Measurements from ENCODE around the gene PKHD1.
"Not testable (repeated sequence)": the region's sequence is repeated elsewhere in the genome, so short reads cannot be mapped to it uniquely, and the experiment has no call there.

The PKHD1 gene

GRCh38 chr6:51918347-51918746 is 169.1 kb downstream of the PKHD1 start:
- DNase-seq = not testable (repeated sequence)

- no peak for DNase-seq
Measured at GRCh38 chr6:51915098-51915497, 172.3 kb downstream of the PKHD1 start.

- DNase-seq = no peak
Measured at GRCh38 chr6:51913265-51913664, 174.1 kb downstream of the PKHD1 start.

- no peak for DNase-seq
Measured at GRCh38 chr6:51910851-51911250, 176.6 kb downstream of the PKHD1 start.

GRCh38 chr6:51908243-51908642 is 179.2 kb downstream of the PKHD1 start:
- DNase-seq = no peak

- peak; percentile 4 for DNase-seq
Measured at GRCh38 chr6:51901766-51902764, 185.3 kb downstream of the PKHD1 start.

GRCh38 chr6:51893366-51893765 is 194.0 kb downstream of the PKHD1 start:
- DNase-seq = no peak

GRCh38 chr6:51892750-51893149 is 194.7 kb downstream of the PKHD1 start:
- no peak for DNase-seq

- no peak for DNase-seq
Measured at GRCh38 chr6:51892339-51892738, 195.1 kb downstream of the PKHD1 start.

GRCh38 chr6:51891784-51892183 is 195.6 kb downstream of the PKHD1 start:
- no peak for DNase-seq

GRCh38 chr6:51887859-51888258 is 199.6 kb downstream of the PKHD1 start:
- no peak for DNase-seq

- no peak for DNase-seq
Measured at GRCh38 chr6:51885957-51886356, 201.5 kb downstream of the PKHD1 start.

GRCh38 chr6:51868591-51869355 is 218.6 kb downstream of the PKHD1 start:
- DNase-seq = no peak

GRCh38 chr6:51866867-51867266 is 220.5 kb downstream of the PKHD1 start:
- no peak for DNase-seq

- no peak for DNase-seq
Measured at GRCh38 chr6:51865996-51866395, 221.4 kb downstream of the PKHD1 start.

- DNase-seq = no peak
Measured at GRCh38 chr6:51865176-51865575, 222.2 kb downstream of the PKHD1 start.

GRCh38 chr6:51857134-51857533 is 230.3 kb downstream of the PKHD1 start:
- no peak for DNase-seq

GRCh38 chr6:51856508-51856907 is 230.9 kb downstream of the PKHD1 start:
- DNase-seq = no peak

GRCh38 chr6:51855310-51856082 is 231.9 kb downstream of the PKHD1 start:
- DNase-seq = peak; percentile 53

GRCh38 chr6:51854876-51855275 is 232.5 kb downstream of the PKHD1 start:
- DNase-seq = peak; percentile 22

GRCh38 chr6:51854347-51854746 is 233.1 kb downstream of the PKHD1 start:
- DNase-seq = no peak

GRCh38 chr6:51853109-51853508 is 234.3 kb downstream of the PKHD1 start:
- DNase-seq = not testable (repeated sequence)

GRCh38 chr6:51846531-51846930 is 240.9 kb downstream of the PKHD1 start:
- DNase-seq = no peak
